ENCODE data around the gene NBR1.
A peak's percentile ranks its signal among the peaks of the same experiment; 100 is the strongest.
"Not testable (repeated sequence)": the region's sequence is repeated elsewhere in the genome, so short reads cannot be mapped to it uniquely, and the experiment has no call there.

NBR1 gene

DNA sequence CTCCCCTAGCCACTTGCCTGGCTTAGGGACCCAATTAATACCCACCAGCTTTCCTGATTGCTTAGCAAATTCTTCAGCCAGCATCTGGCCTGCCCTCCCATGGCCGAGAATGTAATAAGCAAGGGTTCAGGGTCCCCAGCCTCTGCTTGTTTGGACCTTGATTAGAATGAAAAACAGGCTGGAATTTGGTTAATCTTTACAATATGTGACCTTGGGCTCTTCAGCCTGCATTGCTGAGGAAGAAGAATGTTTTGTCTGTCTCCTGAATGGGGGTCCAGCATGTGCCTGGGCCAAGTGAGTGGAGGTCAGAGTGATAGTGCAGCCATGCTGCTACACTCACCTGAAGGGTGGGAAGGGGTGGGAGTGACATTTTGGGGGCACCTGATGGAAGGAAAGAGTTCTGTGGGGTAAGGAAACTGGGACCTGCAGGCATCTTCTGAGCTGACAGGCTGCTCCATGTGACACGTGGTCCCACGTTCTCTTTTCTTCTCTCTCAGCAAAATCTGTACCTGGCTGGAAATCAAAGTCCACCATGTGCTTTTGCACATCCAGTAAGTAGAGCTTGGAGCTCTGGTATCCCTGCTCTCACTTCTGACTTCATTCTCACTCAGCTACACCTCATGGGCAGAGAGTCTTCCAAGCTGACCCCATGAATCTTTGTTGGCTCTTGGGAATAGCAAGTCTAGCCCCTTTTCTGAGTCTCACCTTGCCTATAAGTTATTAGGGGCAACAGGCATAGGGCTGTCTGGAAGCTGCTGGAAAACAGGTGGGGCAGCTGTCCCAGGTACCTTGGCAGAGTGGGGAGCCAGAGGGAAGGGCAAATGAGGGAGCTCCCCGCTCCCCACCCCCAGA lies 46.0 kb downstream of the NBR1 start:
- no peak for DNase-seq

DNA sequence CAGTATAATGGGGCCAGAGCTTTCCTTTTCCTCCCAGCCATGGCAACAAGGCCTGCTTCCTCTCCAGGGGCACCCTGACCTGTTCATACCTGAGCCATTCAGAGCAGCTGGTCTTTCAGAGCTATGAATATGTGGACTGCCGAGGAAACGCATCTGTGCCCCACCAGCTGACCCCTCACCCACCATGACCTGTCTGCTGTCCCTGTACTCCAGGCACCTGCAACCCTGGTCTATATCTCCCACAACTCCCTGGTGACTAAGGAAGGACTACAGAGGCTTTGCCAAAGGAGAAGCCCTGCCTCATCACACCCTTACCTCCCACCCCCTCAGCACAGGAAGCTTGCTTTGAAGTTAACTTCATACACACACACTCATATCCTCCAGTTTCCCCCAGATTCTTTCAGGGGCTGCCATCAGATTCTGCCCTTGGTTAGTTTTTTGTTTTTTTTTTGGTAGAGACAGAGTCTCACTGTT lies 46.6 kb downstream of the NBR1 start:
- no peak for DNase-seq

DNA sequence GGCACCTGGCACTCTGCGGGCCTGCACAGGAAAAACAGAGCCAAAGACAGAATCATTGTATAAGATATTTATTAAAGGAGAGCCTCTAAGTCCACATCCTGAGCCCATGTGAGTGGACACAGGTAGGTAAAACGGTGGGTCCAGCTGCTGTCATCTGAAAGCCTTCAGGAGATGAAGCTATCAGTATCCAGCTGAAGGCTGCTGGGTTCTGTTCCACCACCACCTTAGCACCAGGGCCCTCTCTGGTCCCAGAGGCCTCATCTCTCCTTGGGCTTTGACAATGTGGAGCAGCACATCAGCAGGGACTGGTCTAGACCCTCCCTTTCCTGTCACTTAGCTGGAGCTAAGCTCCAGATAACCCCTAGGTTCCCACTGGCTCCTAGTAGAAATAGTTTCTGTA lies 48.0 kb downstream of the NBR1 start:
- DNase-seq, result no peak

DNA sequence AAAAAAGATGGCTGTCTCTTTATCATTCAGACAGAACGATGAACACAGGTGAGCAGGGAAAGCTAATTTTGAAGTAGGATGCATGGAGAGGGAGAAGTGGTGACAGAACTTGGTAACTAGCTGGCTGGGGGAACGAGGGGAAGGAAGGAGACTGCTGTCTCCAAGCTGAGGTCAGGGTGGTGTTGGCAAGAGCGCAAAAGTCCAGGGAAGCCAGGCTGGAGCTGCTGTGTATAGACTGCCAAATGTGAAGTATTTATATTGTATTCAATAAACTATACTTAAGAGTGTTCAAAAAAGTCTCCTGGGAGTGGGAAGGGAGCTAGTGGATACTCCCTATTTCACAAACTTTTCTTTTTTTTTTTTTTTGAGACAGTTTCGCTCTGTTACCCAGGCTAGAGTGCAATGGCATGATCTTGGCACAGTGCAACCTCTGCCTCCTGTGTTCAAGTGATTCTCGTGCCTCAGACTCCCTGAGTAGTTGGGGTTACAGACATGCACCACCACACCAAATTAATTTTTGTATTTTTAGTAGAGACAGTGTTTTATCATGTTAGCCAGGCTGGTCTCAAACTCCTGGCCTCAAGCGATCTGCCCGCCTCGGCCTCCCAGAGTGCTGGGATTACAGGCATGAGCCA lies 48.8 kb downstream of the NBR1 start:
- no peak for DNase-seq

DNA sequence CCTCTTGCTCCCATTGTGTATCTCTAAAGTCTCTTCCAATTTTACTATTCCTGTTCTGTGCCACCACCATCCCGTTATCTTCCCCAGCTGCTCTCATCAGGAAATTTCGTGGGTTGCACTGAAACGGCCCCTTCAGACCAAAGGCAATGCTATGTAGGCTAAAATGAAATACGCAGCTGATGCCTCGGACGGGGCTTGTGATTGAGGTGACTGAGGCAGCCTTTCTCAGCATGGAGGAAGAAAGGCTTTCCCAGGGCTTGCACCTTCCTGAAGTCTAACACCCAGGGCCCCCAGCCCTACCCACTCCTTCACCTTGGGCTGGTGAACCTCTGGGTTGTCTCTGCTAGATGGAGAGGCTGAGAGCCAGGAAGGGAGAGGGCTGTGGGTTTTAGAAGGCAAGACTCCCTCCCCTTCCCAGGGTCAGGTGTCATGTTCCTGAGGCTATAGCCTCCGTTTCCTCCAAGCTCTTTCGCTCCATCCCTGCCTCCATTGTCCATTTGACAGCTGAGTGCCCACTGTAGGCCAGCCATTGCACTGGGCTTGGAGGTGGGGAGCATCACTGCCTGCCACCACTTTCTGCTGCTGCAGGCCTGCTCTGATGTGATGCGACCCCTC lies 49.6 kb downstream of the NBR1 start:
- DNase-seq, result no peak

DNA sequence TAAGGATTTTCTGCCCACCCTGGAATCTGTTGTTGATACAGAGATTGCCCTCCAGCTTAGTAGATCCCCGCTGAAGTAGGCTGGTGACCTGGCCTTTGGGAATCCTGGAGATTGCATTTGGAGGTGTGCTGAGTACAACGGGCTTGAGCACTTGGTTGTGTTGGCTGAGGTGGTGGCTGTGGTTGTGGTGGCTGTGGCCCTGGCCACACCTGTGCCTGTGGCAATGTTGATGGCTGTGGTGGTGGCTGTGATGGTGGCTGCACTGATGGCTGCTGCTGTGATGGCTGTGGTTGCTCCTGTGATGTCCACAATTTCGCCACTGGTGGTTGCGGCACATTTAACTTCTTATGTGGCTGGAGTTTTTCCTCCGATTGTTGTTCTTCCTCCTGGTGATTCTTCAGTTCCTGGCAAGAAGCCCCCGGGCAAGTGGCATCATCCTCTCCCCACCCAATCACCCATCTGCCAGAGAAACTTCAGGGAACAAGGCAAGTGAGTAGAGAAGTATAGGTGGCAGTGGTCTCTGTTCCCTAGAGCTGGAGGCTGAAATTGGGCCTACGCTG lies 53.2 kb downstream of the NBR1 start:
- DNase-seq, result no peak

DNA sequence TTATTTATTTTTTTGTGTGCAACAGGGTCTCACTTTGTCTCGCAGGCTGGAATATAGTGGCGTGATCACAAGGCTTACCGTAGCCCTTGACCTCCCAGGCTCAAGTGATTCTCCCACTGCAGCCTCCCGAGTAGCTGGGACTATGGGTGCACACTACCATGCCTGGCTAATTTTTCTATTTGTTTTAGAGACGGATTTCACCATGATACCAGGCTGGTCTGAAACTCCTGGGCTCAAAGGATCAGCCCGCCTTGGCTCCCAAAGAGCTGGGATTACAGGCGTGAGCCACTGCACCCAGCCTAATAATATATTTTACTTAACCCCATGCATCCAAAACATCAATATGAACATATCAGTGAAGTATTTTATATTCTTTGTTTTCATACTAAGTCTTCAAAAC lies 55.4 kb downstream of the NBR1 start:
- no peak for DNase-seq

DNA sequence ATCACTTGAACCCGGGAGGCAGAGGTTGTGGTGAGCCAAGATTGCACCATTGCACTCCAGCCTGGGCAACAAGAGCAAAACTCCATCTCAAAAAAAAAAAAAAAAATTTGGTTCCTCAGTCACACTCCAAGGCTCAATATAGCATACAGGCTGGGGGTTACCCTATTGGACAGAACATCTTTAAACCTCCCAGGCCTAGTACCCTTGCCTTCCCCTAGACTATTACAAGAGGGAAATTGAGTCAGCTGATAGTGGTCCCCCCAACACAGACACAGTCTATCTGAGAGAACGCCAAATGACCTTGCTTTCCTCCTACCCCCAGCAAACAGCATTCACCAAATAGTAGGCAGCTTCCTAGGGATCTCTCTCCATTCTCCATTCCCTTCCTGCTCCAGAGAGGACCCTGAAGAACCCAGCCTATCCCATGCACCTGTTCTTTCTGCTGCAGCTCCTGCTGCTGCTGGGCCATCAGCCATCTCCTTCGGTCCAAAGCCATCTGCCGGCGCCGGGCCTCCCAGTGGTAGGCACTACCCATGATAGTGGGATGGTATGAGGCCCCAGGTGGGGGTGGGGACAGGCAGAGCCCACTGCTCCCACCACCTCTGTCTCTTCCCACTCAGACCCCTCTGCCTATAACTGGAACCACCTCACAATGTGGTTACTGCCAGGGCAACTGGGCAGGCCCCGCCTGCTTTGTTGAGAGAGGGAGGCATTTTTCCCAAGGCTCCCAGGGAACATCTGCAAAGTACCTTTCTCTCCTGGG lies 57.2 kb downstream of the NBR1 start, which contains the start of gene CCDC200:
TSS of gene CCDC200 (minus strand) at position 604 of the 763 bp plus-strand sequence. CDS start at position 535, 69 bp downstream.
- not testable (repeated sequence) for DNase-seq

DNA sequence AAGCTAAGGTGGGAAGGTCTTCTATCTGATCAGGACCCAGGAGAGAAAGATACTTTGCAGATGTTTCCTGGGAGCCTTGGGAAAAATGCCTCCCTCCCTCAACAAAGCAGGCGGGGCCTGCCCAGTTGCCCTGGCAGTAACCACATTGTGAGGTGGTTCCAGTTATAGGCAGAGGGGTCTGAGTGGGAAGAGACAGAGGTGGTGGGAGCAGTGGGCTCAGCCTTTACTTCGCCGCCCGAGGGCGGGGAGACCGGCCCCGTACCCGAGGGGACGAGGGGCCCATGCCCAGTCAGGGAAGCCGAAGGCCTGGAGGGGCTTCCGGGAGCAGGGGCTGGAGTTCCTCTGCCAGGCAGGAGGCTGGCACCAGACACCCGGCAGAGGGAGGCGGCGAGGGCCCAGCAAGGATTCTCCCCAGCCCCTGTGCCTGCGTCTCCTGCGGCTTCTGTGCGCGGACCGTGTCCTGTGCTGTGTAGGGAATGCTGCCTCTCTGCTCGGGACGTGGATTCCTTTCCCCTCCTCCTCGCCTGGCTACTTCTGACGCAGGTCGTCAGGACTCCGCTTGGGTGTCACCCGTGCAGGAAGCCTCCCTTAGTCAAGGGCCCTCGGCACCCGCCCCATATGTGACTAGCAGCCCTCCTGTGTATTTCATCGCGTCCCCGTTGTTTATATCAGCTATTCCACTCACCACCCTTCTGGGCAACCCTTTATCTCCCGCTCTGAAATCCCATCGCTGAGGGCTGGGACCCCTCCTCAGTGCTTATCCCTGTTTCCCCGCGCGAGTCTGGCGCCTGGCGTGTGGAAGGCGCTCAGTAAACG lies 60.4 kb downstream of the NBR1 start:
- not testable (repeated sequence) for DNase-seq

DNA sequence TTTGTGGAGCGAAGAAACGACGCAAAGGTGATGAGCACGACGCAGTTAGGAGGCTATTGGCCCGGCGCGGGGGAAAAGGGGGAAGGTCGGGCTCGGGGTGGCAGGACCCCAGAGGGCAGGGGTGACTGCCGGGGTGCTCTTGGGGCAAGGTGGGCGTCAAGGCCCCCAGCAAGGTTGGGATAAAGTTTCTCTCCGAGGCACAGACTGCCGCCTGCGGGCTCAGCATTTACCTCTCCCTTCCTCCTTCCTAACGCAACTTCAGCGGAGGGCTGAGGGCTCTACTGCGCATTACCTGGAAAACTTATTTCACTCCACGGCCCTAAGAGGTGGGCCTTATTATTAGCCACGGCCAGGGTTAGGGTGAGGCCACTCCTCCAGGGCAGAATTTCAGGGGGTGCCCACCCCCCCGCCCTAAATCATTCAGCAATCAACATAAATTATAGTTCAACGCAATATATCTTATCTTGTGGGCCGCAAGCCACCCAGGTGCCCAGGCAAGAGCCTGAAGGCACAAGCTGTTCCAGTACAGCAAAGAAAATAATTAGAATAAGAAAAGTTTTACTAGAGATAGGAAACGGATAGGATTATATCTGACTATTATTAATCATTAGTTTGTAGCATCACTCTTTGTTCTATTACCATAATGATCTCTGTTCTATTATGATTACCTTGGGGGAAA lies 61.1 kb downstream of the NBR1 start:
- not testable (repeated sequence) for DNase-seq

DNA sequence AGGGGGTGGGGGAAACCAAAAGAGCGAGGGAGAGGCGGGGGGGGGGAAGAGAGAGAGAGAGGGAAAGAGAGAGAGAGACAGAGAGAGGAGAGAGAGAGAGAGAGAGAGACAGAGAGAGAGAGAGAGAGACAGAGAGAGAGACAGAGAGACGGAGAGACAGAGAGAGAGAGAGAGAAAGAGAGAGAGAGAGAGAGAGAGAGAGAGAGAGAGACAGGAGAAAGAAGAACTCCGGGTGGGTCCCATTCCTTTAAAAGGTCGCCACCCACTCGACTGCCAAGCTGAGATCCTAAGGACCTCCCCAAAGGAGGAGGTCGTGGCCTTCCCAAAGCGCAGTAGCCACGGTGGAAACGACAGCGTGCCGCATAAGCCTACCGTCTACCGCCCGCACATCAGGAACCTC lies 62.2 kb downstream of the NBR1 start:
- peak; percentile 64 for DNase-seq

DNA sequence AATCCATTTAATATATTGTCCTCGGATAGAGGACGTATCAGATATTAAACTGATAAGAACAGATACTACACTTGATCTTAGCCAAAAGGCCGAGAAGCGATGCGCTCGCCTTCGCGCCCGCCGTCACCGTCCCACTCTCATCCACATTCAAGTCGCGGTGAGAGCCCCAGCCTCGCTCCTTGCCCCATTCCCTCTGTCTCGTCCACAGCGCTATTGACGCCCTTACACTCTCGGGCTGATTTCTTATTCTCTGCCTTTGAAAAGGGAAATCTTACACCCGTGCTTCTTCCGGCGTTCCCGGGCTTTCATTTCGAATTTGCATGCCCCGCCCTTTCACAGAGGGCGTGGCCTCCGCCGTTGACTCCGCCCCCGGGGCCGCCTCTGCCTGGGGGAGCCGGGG lies 62.9 kb downstream of the NBR1 start, which contains the start of gene RNU2-1:
TSS of gene RNU2-1 (minus strand) at position 101 of the 400 bp plus-strand sequence.
- not testable (repeated sequence) for DNase-seq

DNA sequence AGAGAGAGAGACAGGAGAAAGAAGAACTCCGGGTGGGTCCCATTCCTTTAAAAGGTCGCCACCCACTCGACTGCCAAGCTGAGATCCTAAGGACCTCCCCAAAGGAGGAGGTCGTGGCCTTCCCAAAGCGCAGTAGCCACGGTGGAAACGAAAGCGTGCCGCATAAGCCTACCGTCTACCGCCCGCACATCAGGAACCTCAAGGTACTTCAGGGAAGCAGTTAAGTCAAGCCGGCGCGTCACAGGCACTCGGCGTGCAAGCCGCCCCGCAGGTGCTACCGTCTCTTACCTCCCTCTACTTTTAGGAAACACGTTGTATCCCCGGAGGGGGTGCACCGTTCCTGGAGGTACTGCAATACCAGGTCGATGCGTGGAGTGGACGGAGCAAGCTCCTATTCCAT lies 68.6 kb downstream of the NBR1 start:
- not testable (repeated sequence) for DNase-seq

DNA sequence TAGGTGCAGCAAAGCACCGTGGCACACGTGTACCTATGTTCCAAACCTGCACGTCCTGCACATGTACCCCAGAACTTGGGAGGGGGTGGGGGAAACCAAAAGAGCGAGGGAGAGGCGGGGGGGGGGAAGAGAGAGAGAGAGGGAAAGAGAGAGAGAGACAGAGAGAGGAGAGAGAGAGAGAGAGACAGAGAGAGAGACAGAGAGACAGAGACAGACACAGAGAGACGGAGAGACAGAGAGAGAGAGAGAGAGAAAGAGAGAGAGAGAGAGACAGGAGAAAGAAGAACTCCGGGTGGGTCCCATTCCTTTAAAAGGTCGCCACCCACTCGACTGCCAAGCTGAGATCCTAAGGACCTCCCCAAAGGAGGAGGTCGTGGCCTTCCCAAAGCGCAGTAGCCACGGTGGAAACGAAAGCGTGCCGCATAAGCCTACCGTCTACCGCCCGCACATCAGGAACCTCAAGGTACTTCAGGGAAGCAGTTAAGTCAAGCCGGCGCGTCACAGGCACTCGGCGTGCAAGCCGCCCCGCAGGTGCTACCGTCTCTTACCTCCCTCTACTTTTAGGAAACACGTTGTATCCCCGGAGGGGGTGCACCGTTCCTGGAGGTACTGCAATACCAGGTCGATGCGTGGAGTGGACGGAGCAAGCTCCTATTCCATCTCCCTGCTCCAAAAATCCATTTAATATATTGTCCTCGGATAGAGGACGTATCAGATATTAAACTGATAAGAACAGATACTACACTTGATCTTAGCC lies 69.8 kb downstream of the NBR1 start:
- DNase-seq, result not testable (repeated sequence)

DNA sequence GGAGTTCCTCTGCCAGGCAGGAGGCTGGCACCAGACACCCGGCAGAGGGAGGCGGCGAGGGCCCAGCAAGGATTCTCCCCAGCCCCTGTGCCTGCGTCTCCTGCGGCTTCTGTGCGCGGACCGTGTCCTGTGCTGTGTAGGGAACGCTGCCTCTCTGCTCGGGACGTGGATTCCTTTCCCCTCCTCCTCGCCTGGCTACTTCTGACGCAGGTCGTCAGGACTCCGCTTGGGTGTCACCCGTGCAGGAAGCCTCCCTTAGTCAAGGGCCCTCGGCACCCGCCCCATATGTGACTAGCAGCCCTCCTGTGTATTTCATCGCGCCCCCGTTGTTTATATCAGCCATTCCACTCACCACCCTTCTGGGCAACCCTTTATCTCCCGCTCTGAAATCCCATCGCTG lies 75.4 kb downstream of the NBR1 start:
- not testable (repeated sequence) for DNase-seq

All from activated CD4-positive, alpha-beta T cell treated with anti-CD3 and anti-CD28 coated beads, Interleukin-2, amount 50 U/mL, for 16 hours (primary cell).